Common myeloid progenitor, CD34-positive (primary cell): Measurements from ENCODE around the gene SLC43A2.

ENCODE experiments used
- CTCF ChIA-PET: fragments of 350-600 bp; sonication (Branson Sonifier 250); formaldehyde crosslinking; loops from one replicate; lab custom pipeline; 2021; ENCODE audit warnings: antibody characterized with exemption; lab: Charles Lee
- POLR2A ChIA-PET: fragments of 350-600 bp; sonication (Branson Sonifier 250); formaldehyde crosslinking; loops from one replicate; lab custom pipeline; 2021; ENCODE audit warnings: antibody characterized with exemption; lab: Charles Lee
- DNase-seq, 3 donors: peaks; one replicate each; pipeline versions ENCODE4 v3.0.0 to v3.0.0-alpha.2; 2013
- H3K27ac ChIP-seq, 2 experiments: 1 replicate in 1 of 2; 2 replicates in 1 of 2; pipeline ENCODE4 v1.7.0; 2013; ENCODE audit warnings: inconsistent platforms in 2 of 2, low read length in 2 of 2, mild to moderate bottlenecking in 2 of 2, low read depth in 1 of 2, moderate library complexity in 1 of 2; ENCODE audit not compliant: severe bottlenecking in 2 of 2, insufficient read depth in 1 of 2, poor library complexity in 1 of 2
- H3K27me3 ChIP-seq, 5 experiments: replicated peaks in 2 of 5; 1 replicate in 3 of 5; 2 replicates in 2 of 5; pipeline versions ENCODE4 v1.6.1 to v1.7.0; 2013; ENCODE audit warnings: low read length in 4 of 5, mild to moderate bottlenecking in 2 of 5, moderate library complexity in 2 of 5, inconsistent platforms in 1 of 5; ENCODE audit not compliant: insufficient read depth in 5 of 5, control insufficient read depth in 4 of 5
- H3K36me3 ChIP-seq, 4 experiments: 1 replicate in 2 of 4; 2 replicates in 2 of 4; pipeline versions ENCODE4 v1.6.1 to v1.7.0; 2013; ENCODE audit warnings: low read length in 3 of 4, control low read depth in 1 of 4, mild to moderate bottlenecking in 1 of 4; ENCODE audit not compliant: control insufficient read depth in 4 of 4, insufficient read depth in 4 of 4
- H3K4me1 ChIP-seq, 4 experiments: 1 replicate in 3 of 4; 2 replicates in 1 of 4; pipeline versions ENCODE4 v1.6.1 to v1.7.1; 2013; ENCODE audit warnings: low read length in 3 of 4, mild to moderate bottlenecking in 3 of 4, control low read depth in 1 of 4, inconsistent platforms in 1 of 4, moderate library complexity in 1 of 4; ENCODE audit not compliant: control insufficient read depth in 4 of 4, insufficient read depth in 4 of 4; ENCODE audit errors: control extremely low read depth in 1 of 4
- H3K4me3 ChIP-seq, 7 experiments: 1 replicate in 4 of 7; 2 replicates in 3 of 7; pipeline versions ENCODE4 v1.5.1 to v1.7.0; 2013; ENCODE audit warnings: mild to moderate bottlenecking in 7 of 7, low read length in 6 of 7, moderate library complexity in 6 of 7, inconsistent platforms in 2 of 7, low read depth in 2 of 7, control low read depth in 1 of 7; ENCODE audit not compliant: insufficient read depth in 4 of 7, control insufficient read depth in 1 of 7; ENCODE audit errors: extremely low read depth in 1 of 7
- H3K9me3 ChIP-seq, 5 experiments: 1 replicate in 4 of 5; 2 replicates in 1 of 5; pipeline versions ENCODE4 v1.6.1 to v1.7.1; 2013; ENCODE audit warnings: low read length in 4 of 5, mild to moderate bottlenecking in 2 of 5, inconsistent platforms in 1 of 5, low read depth in 1 of 5, moderate library complexity in 1 of 5; ENCODE audit not compliant: control insufficient read depth in 4 of 5, insufficient read depth in 2 of 5; ENCODE audit errors: control extremely low read depth in 1 of 5
- WGBS: methylation state at CpG from one replicate; pipeline ENCODE4 v1.1.5; 2013; ENCODE audit not compliant: insufficient coverage; 5-methylcytosine and 5-hydroxymethylcytosine counted together

SLC43A2 gene

GRCh38 chr17:1519678-1520077 lies 109.0 kb downstream of the SLC43A2 start:
- no peak overlapping the region for H3K27ac ChIP-seq
- ChIA-PET POLR2A (no interaction called here), CTCF (interaction anchor here (0.6 to 8.8 kb wide), 6 partner anchors 12 to 163 kb away, joined by 3 to 83 read pairs (median 5); no protein-coding TSS in a partner anchor)
- peaks cover 9 to 38% (median 15%) of the 10 kb centered on the region in 4 experiments for H3K36me3 ChIP-seq
- DNase-seq, result no peak
- 100% methylated on average over 7 of the region's 7 CpGs for WGBS
- H3K4me1 ChIP-seq, result peaks cover 7 to 19% (median 18%) of the 10 kb centered on the region in 4 experiments
- no peaks in the 10 kb centered on the region for H3K9me3 ChIP-seq
- no peak overlapping the region for H3K4me3 ChIP-seq
- no peaks in the 10 kb centered on the region for H3K27me3 ChIP-seq
